Caco-2 (cell line): ENCODE measurements around the gene SLIT3. TPM values are rescaled to one million over a fixed set of nuclear protein-coding genes. Genes with fewer than 3 reads are reported as not detected.

Experiments
- BruUV-seq: library from RNA; stranded (reverse); fragments of 400-500 nt; replicated peaks from 2 replicates; lab custom pipeline; 2021; lab: Mats Ljungman, UMichigan
- CTCF ChIA-PET: fragments of 300-600 bp; sonication (Branson Sonifier 250); formaldehyde crosslinking; loops from one replicate; lab custom pipeline; 2022; ENCODE audit warnings: antibody characterized with exemption; lab: Charles Lee
- POLR2A ChIA-PET: fragments of 300-600 bp; sonication (Branson Sonifier 250); formaldehyde crosslinking; loops from one replicate; lab custom pipeline; 2022; ENCODE audit warnings: antibody characterized with exemption; lab: Charles Lee
- DNase-seq, 2 experiments: peaks; one replicate each; pipeline versions ENCODE4 v3.0.0 to v3.0.0-alpha.2; 2020 to 2022
- H3K27me3 ChIP-seq: replicated peaks from 2 replicates; pipeline ENCODE4 v1.6.0; 2011; ENCODE audit warnings: low read length; ENCODE audit not compliant: control insufficient read depth, insufficient read depth
- H3K36me3 ChIP-seq: 2 replicates; pipeline ENCODE4 v1.5.1; 2011; ENCODE audit warnings: low read length; ENCODE audit not compliant: control insufficient read depth, insufficient read depth
- H3K4me1 ChIP-seq: fragments of 250-450 bp; sonication (Bioruptor Pico); 2 replicates; pipeline ENCODE4 v1.5.1; 2020; ENCODE audit warnings: mild to moderate bottlenecking
- H3K4me3 ChIP-seq: 2 replicates; pipeline ENCODE4 v1.5.1; 2011; ENCODE audit warnings: low read depth, mild to moderate bottlenecking, control low read depth, low read length
- H3K9me3 ChIP-seq: fragments of 250-450 bp; sonication (Bioruptor Pico); 2 replicates; pipeline ENCODE4 v1.5.1; 2020; ENCODE audit warnings: mild to moderate bottlenecking, moderate library complexity
- H3K27ac Mint-ChIP-seq: one replicate; pipeline ENCODE4 v1.8.0; 2022; ENCODE audit warnings: mixed read lengths; ENCODE audit not compliant: unreplicated experiment
- H3K27me3 Mint-ChIP-seq: one replicate; pipeline ENCODE4 v1.8.0; 2022; ENCODE audit warnings: mixed read lengths; ENCODE audit not compliant: insufficient read depth, unreplicated experiment
- H3K36me3 Mint-ChIP-seq: one replicate; pipeline ENCODE4 v1.8.0; 2022; ENCODE audit warnings: mild to moderate bottlenecking, mixed read lengths; ENCODE audit not compliant: insufficient read depth, unreplicated experiment
- H3K4me1 Mint-ChIP-seq: one replicate; pipeline ENCODE4 v1.8.0; 2022; ENCODE audit warnings: low read depth, mixed read lengths; ENCODE audit not compliant: unreplicated experiment
- H3K4me3 Mint-ChIP-seq: one replicate; pipeline ENCODE4 v1.8.0; 2022; ENCODE audit warnings: mild to moderate bottlenecking, moderate library complexity, mixed read lengths; ENCODE audit not compliant: unreplicated experiment
- H3K9me3 Mint-ChIP-seq: one replicate; pipeline ENCODE4 v1.8.0; 2022; ENCODE audit warnings: mixed read lengths; ENCODE audit not compliant: unreplicated experiment
- CTCF ChIP-seq, 2 experiments: fragments of 200-600 bp in 1 of 2; IDR thresholded peaks; 1 replicate in 1 of 2; 2 replicates in 1 of 2; pipeline versions ENCODE4 v1.5.1 to v1.8.0; 2011 to 2022; ENCODE audit warnings: antibody characterized with exemption in 1 of 2, control low read depth in 1 of 2, inconsistent platforms in 1 of 2, low read depth in 1 of 2, low read length in 1 of 2, mild to moderate bottlenecking in 1 of 2, moderate library complexity in 1 of 2; ENCODE audit not compliant: insufficient read depth in 1 of 2, severe bottlenecking in 1 of 2, unreplicated experiment in 1 of 2
- intact Hi-C: fragments of 100-400 bp; cut with micrococcal nuclease; formaldehyde crosslinking; loops from one replicate; pipeline ENCODE4 v1.10.0; 2022; ENCODE audit not compliant: unreplicated experiment
- total RNA-seq: library from RNA; stranded (reverse); gene quantifications from 2 replicates; pipeline ENCODE4 v1.2.3, GENCODE V29; 2022

SLIT3 gene
- total RNA-seq, 1 experiment from 2014 or later: 2.1 TPM

GRCh38 chr5:168780888-168781287 lies 520.1 kb downstream of the SLIT3 start:
- no TSS peak for BruUV-seq
- H3K27me3 ChIP-seq: 0 out of 2 replicates have a peak, but pooled peaks cover 1% of the 10 kb centered on the region
- TF ChIP-seq CTCF (IDR thresholded peaks at IDR 0.05; ENCODE audit: insufficient read depth in 1 of 2, low read depth in 1 of 2, low read length in 1 of 2, severe bottlenecking in 1 of 2, unreplicated experiment in 1 of 2): no peak
- no peaks in the 10 kb centered on the region for H3K36me3 ChIP-seq
- H3K9me3 ChIP-seq: 0 out of 2 replicates have a peak, but pooled peaks cover 5% of the 10 kb centered on the region
- intact Hi-C loops: no loop called here
- no peak overlapping the region for H3K4me3 ChIP-seq
- H3K4me1 Mint-ChIP-seq: no peaks in the 10 kb centered on the region
- no peaks in the 10 kb centered on the region for H3K9me3 Mint-ChIP-seq
- no peaks in the 10 kb centered on the region for H3K4me1 ChIP-seq
- no peaks in the 10 kb centered on the region for H3K27me3 Mint-ChIP-seq
- no peaks in the 10 kb centered on the region for H3K36me3 Mint-ChIP-seq
- ChIA-PET POLR2A (no interaction called here), CTCF (no interaction called here)
- H3K27ac Mint-ChIP-seq: no peak overlapping the region
- H3K4me3 Mint-ChIP-seq: no peak overlapping the region
- DNase-seq: no peak

GRCh38 chr5:168779333-168779732 lies 521.6 kb downstream of the SLIT3 start:
- 0 out of 2 replicates have a peak, but pooled peaks cover 5% of the 10 kb centered on the region for H3K9me3 ChIP-seq
- no peaks in the 10 kb centered on the region for H3K36me3 ChIP-seq
- intact Hi-C loops: no loop called here
- Mint-ChIP-seq H3K9me3 (no peaks in the 10 kb centered on the region), H3K27ac (no peak overlapping the region), H3K27me3 (no peaks in the 10 kb centered on the region), H3K4me1 (no peaks in the 10 kb centered on the region), H3K36me3 (no peaks in the 10 kb centered on the region), H3K4me3 (no peak overlapping the region)
- 0 out of 2 replicates have a peak, but pooled peaks cover 1% of the 10 kb centered on the region for H3K27me3 ChIP-seq
- no peak for DNase-seq
- POLR2A ChIA-PET: no interaction called here
- BruUV-seq: no TSS peak
- TF ChIP-seq CTCF (IDR thresholded peaks at IDR 0.05; ENCODE audit: insufficient read depth in 1 of 2, low read depth in 1 of 2, low read length in 1 of 2, severe bottlenecking in 1 of 2, unreplicated experiment in 1 of 2): no peak
- H3K4me3 ChIP-seq: no peak overlapping the region
- H3K4me1 ChIP-seq: no peaks in the 10 kb centered on the region
- CTCF ChIA-PET: no interaction called here

- H3K4me3 Mint-ChIP-seq: no peak overlapping the region
- H3K9me3 ChIP-seq: 0 out of 2 replicates have a peak, but pooled peaks cover 5% of the 10 kb centered on the region
- H3K4me3 ChIP-seq: no peak overlapping the region
- BruUV-seq: no TSS peak
- CTCF ChIA-PET: no interaction called here
- no peak for DNase-seq
- intact Hi-C loops: no loop called here
- no peaks in the 10 kb centered on the region for H3K27me3 Mint-ChIP-seq
- TF ChIP-seq CTCF (IDR thresholded peaks at IDR 0.05; ENCODE audit: insufficient read depth in 1 of 2, low read depth in 1 of 2, low read length in 1 of 2, severe bottlenecking in 1 of 2, unreplicated experiment in 1 of 2): no peak
- no peak overlapping the region for H3K27ac Mint-ChIP-seq
- 0 out of 2 replicates have a peak, but pooled peaks cover 1% of the 10 kb centered on the region for H3K27me3 ChIP-seq
- no peaks in the 10 kb centered on the region for H3K36me3 Mint-ChIP-seq
- POLR2A ChIA-PET: no interaction called here
- no peaks in the 10 kb centered on the region for H3K36me3 ChIP-seq
- no peaks in the 10 kb centered on the region for H3K4me1 Mint-ChIP-seq
- no peaks in the 10 kb centered on the region for H3K9me3 Mint-ChIP-seq
- H3K4me1 ChIP-seq: no peaks in the 10 kb centered on the region
Measured at GRCh38 chr5:168778536-168778935, 522.4 kb downstream of the SLIT3 start.
